ENCODE measurements around the gene ZKSCAN2. TPM values are rescaled to one million over a fixed set of nuclear protein-coding genes. Genes with fewer than 3 reads are reported as not detected.

Gene ZKSCAN2
- total and polyA plus RNA-seq, 4 donors = 0.47 to 3.4 (median 1.7) TPM

DNA sequence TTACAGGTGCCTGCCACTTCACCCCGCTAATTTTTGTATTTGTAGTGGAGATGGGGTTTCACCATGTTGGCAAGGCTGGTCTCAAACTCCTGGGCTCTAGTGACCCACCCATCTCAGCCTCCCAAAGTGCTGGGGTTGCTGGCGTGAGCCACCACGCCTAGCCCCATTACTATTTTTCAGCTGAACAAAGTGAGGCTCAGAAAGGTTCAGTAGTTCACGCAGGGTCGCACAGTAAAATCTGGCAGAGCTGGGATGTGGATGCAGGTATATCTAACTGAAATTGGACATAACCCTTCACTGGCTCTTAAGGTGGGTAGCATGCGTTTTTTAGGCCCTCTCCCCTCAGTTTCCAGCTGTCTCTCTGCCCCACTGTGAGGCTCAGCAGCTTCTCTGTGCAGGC, 33.7 kb downstream of the ZKSCAN2 start:
- Histone ChIP-seq H3K4me3 (ENCODE audit: low read depth in 1 of 3, low read length in 3 of 3) (no peak overlapping the region), H3K27me3 (ENCODE audit: control insufficient read depth in 4 of 4, insufficient read depth in 4 of 4, low read length in 3 of 4) (no peaks in the 10 kb centered on the region), H3K9me3 (ENCODE audit: control insufficient read depth in 4 of 4, low read length in 3 of 4) (no peaks in the 10 kb centered on the region), H3K27ac (ENCODE audit: low read depth in 1 of 2, low read length in 2 of 2) (no peak overlapping the region), H3K36me3 (ENCODE audit: control insufficient read depth in 4 of 4, insufficient read depth in 3 of 4, low read depth in 1 of 4, low read length in 3 of 4) (no peaks in the 10 kb centered on the region), H3K9ac (ENCODE audit: low read depth in 1 of 2, low read length in 2 of 2) (no peak overlapping the region), H3K4me1 (ENCODE audit: control insufficient read depth in 4 of 4, insufficient read depth in 4 of 4, low read length in 3 of 4) (peaks cover 0 to 11% (median 6%) of the 10 kb centered on the region in 4 donors)
- 92% methylated on average over 6 of the region's 6 CpGs for WGBS
- TF ChIP-seq SP1 (IDR thresholded peaks at IDR 0.05) = no peak
- TF ChIP-seq JUND (IDR thresholded peaks at IDR 0.05) = no peak
- TF ChIP-seq, protein P1, sequence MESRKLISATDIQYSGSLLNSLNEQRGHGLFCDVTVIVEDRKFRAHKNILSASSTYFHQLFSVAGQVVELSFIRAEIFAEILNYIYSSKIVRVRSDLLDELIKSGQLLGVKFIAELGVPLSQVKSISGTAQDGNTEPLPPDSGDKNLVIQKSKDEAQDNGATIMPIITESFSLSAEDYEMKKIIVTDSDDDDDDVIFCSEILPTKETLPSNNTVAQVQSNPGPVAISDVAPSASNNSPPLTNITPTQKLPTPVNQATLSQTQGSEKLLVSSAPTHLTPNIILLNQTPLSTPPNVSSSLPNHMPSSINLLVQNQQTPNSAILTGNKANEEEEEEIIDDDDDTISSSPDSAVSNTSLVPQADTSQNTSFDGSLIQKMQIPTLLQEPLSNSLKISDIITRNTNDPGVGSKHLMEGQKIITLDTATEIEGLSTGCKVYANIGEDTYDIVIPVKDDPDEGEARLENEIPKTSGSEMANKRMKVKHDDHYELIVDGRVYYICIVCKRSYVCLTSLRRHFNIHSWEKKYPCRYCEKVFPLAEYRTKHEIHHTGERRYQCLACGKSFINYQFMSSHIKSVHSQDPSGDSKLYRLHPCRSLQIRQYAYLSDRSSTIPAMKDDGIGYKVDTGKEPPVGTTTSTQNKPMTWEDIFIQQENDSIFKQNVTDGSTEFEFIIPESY (IDR thresholded peaks at IDR 0.05) = no peak
- no peak for TF ChIP-seq TAF1 (conservative IDR thresholded peaks at IDR 0.05)
- TF ChIP-seq GABPA (IDR thresholded peaks at IDR 0.05 in 1 of 2, conservative IDR thresholded peaks at IDR 0.05 in 1 of 2) = no peak
- no peak for DNase-seq (ENCODE audit: low spot score)

DNA sequence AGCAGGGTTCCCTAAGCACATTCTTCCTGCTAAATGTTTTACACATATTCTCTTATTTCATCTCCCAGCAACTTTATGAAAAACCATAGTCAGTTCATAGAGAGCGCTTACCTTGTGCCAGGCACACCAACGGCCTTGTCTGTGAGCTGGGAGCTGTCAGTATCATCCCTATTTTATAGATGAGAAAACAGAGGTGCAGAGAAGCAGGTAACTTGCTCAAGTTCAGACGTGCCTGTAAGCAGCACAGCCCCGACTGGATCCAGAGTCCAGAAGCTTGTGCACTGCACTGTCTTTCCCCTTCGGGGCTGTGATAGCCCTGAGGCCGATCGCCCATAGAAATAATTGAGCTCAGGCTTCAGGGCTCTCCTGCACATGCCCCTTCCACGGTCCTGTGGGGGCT, 34.7 kb downstream of the ZKSCAN2 start:
- Histone ChIP-seq H3K9me3 (ENCODE audit: control insufficient read depth in 4 of 4, low read length in 3 of 4) (no peaks in the 10 kb centered on the region), H3K4me1 (ENCODE audit: control insufficient read depth in 4 of 4, insufficient read depth in 4 of 4, low read length in 3 of 4) (peaks cover 0 to 11% (median 8%) of the 10 kb centered on the region in 4 donors), H3K9ac (ENCODE audit: low read depth in 1 of 2, low read length in 2 of 2) (no peak overlapping the region), H3K36me3 (ENCODE audit: control insufficient read depth in 4 of 4, insufficient read depth in 3 of 4, low read depth in 1 of 4, low read length in 3 of 4) (no peaks in the 10 kb centered on the region), H3K4me3 (ENCODE audit: low read depth in 1 of 3, low read length in 3 of 3) (no peak overlapping the region), H3K27ac (ENCODE audit: low read depth in 1 of 2, low read length in 2 of 2) (no peak overlapping the region), H3K27me3 (ENCODE audit: control insufficient read depth in 4 of 4, insufficient read depth in 4 of 4, low read length in 3 of 4) (no peaks in the 10 kb centered on the region)
- DNase-seq (ENCODE audit: low spot score) = no peak
- TF ChIP-seq MAX (IDR thresholded peaks at IDR 0.05) (no peak), EGR1 (IDR thresholded peaks at IDR 0.05; ENCODE audit: low read depth in 2 of 2) (no peak), RXRA (IDR thresholded peaks at IDR 0.05) (no peak), CTCF (IDR thresholded peaks at IDR 0.05; ENCODE audit: low read depth, low read length, missing input control) (no peak), HNF4G (IDR thresholded peaks at IDR 0.05) (no peak), JUND (IDR thresholded peaks at IDR 0.05) (no peak)
- TF ChIP-seq, protein P1 (IDR thresholded peaks at IDR 0.05) = no peak
- 84% methylated on average over 8 of the region's 8 CpGs for WGBS

DNA sequence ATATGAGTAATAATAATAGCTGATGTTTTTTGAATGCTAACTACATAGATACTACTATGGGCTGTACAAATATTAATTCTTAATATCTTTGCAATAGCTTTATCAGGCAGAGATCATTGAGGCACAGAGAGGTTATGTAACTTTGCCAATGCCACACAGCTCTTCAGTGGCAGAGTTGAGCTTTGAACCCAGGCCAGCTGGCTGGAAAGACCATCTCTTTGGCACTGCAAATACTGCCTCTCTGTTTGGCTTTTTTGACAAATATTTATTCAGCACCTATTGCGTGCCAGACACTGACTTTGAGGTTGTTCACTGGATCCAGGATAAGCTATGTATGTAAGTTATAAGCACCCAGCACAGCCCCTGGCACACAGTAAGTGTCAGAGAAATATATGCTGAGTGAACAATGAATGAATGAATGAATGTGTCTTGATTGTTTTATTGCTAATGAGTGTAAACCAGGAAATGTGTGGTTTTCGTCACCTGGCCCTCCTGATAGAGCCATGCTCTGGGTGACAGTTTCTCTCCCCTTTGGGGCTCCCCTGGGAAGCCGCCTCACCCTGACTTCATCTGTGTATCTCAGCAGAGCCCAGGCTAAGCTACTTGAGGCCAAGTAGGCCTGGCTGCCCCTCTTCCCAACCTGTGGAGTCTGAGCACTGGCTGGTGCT, 38.4 kb downstream of the ZKSCAN2 start:
- H3K36me3 ChIP-seq (ENCODE audit: control insufficient read depth in 4 of 4, insufficient read depth in 3 of 4, low read depth in 1 of 4, low read length in 3 of 4) = no peaks in the 10 kb centered on the region
- H3K4me1 ChIP-seq (ENCODE audit: control insufficient read depth in 4 of 4, insufficient read depth in 4 of 4, low read length in 3 of 4) = peaks cover 0 to 9% (median 6%) of the 10 kb centered on the region in 4 donors
- WGBS = 69% methylated on average over 3 of the region's 3 CpGs
- TF ChIP-seq JUND (IDR thresholded peaks at IDR 0.05) (no peak), FOXA2 (IDR thresholded peaks at IDR 0.05) (peak; percentile 17), EGR1 (IDR thresholded peaks at IDR 0.05; ENCODE audit: low read depth in 2 of 2) (no peak), HNF4A (conservative IDR thresholded peaks at IDR 0.05) (peak; percentile 75 to 78), RXRA (IDR thresholded peaks at IDR 0.05) (peak; percentile 6 to 28), SP1 (IDR thresholded peaks at IDR 0.05) (peak; percentile 45), RAD21 (IDR thresholded peaks at IDR 0.05) (peak in 1 of 2 donors; percentile 24)
- H3K9ac ChIP-seq (ENCODE audit: low read depth in 1 of 2, low read length in 2 of 2) = no peak overlapping the region
- no peak overlapping the region for H3K4me3 ChIP-seq (ENCODE audit: low read depth in 1 of 3, low read length in 3 of 3)
- no peak overlapping the region for H3K27ac ChIP-seq (ENCODE audit: low read depth in 1 of 2, low read length in 2 of 2)
- no peaks in the 10 kb centered on the region for H3K9me3 ChIP-seq (ENCODE audit: control insufficient read depth in 4 of 4, low read length in 3 of 4)
- DNase-seq (ENCODE audit: low spot score) = no peak
- H3K27me3 ChIP-seq (ENCODE audit: control insufficient read depth in 4 of 4, insufficient read depth in 4 of 4, low read length in 3 of 4) = no peaks in the 10 kb centered on the region
